Dermis microvascular lymphatic vessel endothelial cell (primary cell): ENCODE data around the gene SYNJ2. TPM values are rescaled to one million over a fixed set of nuclear protein-coding genes. Genes with fewer than 3 reads are reported as not detected.

Experiments used
- DNase-seq, 2 donors: peaks; one replicate each; pipeline versions ENCODE4 v3.0.0 to v3.0.0-alpha.2; 2010; ENCODE audit warnings: low read depth in 2 of 2
- total RNA-seq: library from RNA; depleted of rRNA; stranded (reverse); fragments of >200 nt; gene quantifications from 2 replicates; pipeline ENCODE4 v1.2.1, GENCODE V29; 2014

SYNJ2 gene
- total RNA-seq, 1 donor from 2014 or later = 22.6 TPM

GRCh38 chr6:158078320-158078719, 96.7 kb downstream of the SYNJ2 start:
- DNase-seq = no peak

DNA sequence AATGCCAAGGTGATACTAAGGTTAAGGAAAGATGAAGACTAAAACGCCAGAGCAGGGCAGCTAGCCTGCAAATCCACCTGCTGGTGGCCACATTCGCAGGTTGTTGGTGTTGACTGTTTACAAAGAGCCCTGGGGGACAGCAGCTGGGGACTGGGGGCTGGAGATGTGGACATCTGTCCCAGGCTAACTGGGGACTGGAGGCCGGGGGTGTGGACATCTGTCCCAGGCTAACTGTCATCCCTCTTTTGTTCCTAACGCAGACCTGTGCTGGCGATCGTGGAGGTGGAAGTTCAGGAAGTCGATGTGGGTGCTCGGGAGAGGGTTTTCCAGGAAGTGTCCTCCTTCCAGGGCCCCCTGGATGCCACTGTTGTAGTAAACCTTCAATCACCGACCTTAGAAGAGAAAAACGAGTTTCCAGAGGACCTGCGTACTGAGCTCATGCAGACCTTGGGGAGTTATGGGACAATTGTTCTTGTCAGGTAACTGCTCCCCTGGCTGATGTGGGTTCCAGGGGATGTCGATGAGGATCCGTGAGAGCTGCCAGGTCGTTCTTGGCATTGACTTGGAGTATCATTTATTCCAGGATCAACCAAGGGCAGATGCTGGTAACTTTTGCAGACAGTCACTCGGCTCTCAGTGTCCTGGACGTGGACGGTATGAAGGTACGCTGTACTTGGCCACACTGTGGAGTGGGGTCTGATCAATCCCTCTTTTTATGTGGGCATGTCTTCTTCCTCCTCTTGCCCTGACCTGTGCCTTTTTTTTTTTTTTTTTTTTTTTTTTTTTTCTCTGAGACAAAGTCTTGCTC, 99.4 kb downstream of the SYNJ2 start:
- no peak for DNase-seq

GRCh38 chr6:158081657-158081935, 99.9 kb downstream of the SYNJ2 start:
- DNase-seq = no peak

- no peak for DNase-seq
Measured at GRCh38 chr6:158083455-158084325, 102.0 kb downstream of the SYNJ2 start.

DNA sequence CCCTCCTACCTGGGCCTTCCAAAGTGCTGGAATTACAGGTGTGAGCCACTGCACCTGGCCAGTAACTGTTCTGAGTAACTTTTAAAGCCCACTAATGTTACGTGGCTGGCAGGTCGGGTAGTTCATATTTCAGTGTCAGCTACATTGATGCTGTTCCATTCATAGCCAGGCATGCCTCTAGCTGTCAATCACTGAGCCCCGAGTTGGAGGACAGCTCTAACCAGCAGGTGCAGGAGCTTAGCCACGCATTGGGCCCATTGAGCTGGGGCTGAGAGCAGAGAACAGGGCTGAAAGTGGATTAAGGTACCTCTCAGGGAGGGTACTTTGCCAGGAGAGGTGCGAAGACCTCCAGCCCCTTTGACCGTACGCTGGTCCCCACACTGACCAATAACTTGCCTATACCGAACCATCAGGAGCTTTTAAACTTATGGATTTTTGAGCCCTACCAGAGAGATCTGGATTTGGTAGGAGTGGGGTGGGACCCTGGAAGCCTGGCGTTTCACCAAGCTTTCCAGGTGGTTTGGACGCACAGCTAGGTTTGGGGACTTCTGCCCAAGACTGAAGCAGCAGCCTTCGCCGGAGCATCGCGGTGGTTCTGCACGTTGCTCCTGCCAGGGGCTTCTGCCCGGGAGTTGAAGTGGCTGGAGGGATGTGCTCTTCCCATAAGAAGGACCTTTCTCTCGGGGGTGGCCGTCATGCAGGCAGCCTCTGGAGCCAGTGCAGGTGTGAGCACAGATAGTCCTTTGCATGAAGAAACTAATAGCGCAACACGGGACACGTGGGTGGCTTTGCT, 103.8 kb downstream of the SYNJ2 start:
- no peak for DNase-seq

DNA sequence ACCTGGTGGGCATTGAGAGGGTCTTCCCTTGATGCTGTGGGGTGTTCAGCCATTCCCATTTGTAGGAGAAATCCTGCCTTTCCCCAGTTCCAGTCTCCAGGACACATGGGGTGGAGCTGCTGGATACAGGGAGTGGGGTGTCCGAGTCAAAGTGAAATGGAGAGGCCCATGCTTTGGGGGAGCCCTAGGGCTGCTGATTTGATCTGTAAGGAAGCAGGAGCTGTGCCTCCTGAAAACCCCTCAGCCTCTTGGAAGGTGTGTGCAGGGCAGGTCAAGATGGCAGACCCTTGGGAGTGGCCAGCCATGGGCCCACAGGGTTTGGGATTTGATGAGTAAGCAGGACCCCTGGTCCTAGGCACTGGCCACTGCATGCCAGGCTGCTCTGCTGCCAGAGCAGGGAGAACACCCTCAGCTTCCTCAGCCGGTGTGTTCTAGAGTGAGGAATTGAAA, 104.4 kb downstream of the SYNJ2 start:
- no peak for DNase-seq

DNA sequence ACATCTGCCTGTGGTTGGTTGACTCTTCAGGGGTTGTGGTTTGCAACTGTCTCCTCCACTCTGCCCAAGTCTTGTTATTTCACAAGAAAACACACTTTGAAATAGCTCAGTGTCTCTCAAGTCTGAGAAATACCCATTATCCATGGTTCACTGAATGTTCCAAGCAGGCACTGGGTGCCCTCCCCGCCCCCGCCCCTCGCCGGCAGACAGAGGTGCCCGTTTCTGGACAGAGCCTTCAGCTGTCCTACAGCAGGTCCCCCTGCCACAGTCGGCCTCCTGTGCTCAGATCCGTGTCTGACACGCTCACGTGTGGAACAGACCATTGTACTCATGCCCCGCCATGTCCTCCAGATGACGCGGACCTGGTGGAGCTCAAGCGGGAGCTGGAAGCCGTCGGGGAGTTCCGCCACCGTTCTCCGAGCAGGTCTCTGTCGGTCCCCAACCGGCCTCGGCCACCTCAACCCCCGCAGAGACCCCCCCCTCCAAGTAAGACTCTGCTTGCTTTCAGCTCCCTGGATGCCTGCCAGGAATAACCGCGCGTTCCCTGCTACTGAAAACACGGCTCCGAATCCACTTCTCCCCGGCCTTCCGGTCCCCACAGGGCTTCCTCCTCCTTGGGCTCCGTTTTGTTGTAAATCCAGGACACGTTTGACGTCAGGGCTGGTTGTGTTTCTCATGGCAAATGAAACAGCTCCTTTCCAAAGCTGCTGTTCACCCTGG, 105.0 kb downstream of the SYNJ2 start:
- no peak for DNase-seq

- no peak for DNase-seq
Measured at GRCh38 chr6:158087224-158087867, 105.7 kb downstream of the SYNJ2 start.

DNA sequence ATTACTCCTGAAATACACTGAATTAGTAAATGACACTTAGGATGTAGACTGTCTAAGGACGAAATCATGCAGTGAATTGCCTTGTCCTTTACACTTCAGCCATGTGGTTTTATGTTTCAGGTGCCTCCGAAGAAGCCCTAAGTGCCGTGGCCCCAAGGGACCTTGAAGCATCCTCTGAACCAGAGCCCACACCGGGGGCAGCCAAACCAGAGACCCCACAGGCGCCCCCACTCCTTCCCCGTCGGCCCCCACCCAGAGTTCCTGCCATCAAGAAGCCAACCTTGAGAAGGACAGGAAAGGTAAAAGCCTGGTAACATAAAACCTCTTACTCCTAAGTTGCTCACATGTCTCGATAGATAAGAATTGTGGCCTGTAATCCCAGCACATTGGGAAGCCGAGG, 111.1 kb downstream of the SYNJ2 start:
- DNase-seq = no peak

DNA sequence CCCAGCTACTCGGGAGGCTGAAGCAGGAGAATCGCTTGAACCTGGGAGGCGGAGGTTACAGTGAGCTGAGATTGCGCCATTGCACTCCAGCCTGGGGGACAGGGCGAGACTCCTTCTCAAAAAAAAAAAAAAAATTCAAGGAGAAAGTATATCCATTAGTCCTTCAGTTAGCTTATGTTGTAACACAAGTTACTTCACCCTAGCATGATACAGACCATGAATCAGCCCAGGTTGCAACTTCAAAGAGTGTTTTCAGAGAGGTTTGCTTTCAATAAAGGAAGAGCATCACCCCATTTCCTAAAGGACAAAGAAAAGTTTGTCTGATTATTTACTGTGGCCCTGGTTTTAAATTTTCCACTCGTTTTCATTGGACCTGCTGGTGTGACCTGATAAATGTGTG, 113.4 kb downstream of the SYNJ2 start:
- DNase-seq = no peak

- DNase-seq = no peak
Measured at GRCh38 chr6:158095671-158096070, 114.0 kb downstream of the SYNJ2 start.

- no peak for DNase-seq
Measured at GRCh38 chr6:158103228-158103627, 121.6 kb downstream of the SYNJ2 start.

DNA sequence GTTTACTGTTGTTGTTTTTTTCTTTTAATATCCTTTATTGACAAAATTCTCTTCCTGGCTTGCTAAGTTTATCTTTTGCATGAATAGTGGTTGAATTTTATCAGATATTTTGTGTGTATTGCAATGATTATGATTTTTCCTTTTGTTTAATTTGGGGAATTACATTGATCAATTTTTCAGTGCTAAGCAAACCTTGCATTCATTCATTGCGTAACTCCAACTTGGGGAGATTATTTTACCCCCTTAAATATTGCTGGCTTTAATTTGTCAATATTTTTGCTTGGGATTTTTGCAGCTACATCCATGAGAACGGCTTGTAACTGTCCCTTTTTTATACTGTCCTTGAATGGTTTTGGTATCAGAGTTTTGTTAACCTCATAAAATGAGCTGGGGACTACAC, 123.0 kb downstream of the SYNJ2 start:
- DNase-seq = no peak

GRCh38 chr6:158109748-158110147, 128.1 kb downstream of the SYNJ2 start:
- DNase-seq = no peak

DNA sequence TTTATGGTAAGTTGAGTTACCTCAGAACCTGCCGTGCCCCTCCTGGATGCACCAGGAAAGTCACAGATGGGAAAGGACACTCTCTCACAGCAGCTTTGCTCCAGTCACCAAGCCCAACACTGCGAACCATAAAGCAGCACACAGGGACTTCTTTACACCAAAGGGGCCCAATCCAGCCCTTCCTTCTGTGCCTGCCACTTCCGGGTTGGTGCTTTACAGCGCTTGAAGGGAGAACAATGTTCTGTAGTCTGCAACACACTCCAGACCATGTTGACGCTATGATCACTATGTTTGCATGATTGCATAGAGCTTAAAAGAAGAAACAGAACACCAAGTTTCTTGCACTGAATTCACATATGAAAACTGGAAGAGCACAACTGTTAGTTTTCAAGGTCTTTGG, 129.3 kb downstream of the SYNJ2 start:
- no peak for DNase-seq

DNA sequence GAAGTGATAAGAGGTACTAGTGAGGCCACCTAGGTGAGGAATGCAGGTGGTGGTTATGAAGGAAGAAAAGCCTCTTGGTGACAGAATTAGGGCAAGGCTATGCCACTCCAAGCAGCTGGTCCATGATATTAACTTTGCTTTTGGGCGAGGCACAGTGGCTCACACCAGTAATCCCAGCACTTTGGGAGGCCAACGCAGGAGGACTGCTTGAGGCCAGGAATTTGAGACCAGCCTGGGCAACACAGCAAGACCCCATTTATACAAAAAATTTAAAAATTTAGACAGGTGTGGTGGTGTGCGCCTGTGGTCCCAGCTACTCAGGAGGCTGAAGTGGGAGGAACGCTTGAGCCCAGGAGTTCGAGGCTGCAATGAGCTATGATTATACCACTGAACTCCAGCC, 130.3 kb downstream of the SYNJ2 start:
- no peak for DNase-seq

- no peak for DNase-seq
Measured at GRCh38 chr6:158113802-158114201, 132.1 kb downstream of the SYNJ2 start.

DNA sequence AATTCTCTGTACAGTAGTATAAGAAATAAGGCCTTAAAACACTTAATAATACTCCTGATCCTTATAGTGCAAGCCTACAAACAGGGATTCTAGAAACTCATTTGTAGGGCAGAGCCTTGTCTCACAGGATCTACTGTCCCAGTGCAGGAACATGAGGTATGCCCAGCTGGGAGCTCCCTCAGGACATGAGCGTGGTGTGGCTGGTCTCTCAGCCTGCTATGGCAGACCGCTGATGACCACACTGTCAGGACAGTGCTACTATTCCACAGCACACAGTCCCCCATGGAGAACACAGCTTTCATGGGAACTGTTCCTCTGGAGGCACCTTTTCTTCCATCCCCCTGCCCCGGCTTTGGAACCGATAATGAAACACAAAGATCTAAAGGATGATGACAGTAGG, 133.4 kb downstream of the SYNJ2 start:
- no peak for DNase-seq

DNA sequence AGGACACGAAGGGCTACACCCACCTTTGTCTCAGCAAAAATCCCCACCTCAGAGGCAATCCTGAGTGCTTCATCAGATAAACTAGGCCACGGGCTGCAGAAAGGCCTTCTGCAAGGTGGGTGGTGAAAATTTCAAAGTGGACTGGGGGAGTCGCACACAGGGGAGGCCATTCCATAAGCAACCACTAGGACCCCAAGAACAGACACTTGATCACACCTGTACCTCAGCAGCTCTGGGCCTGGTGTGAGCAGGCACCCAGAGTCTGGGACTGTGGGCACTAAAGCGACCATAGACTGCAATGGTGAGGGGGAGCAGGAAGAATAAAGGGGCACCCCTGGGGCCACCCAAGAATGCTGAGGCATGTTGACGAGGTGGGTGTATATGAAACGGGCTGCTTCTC, 133.8 kb downstream of the SYNJ2 start:
- DNase-seq = no peak

GRCh38 chr6:158118886-158119285, 137.2 kb downstream of the SYNJ2 start:
- DNase-seq = no peak

GRCh38 chr6:158121335-158121734, 139.7 kb downstream of the SYNJ2 start:
- no peak for DNase-seq
